HG03139 (cell line): ENCODE results near the gene DAAM1.

ENCODE experiments used
- ATAC-seq: cut with Tn5 transposase; IDR thresholded peaks from one replicate; pipeline ENCODE4 v1.9.1; 2021; ENCODE audit not compliant: unreplicated experiment

The DAAM1 gene

DNA sequence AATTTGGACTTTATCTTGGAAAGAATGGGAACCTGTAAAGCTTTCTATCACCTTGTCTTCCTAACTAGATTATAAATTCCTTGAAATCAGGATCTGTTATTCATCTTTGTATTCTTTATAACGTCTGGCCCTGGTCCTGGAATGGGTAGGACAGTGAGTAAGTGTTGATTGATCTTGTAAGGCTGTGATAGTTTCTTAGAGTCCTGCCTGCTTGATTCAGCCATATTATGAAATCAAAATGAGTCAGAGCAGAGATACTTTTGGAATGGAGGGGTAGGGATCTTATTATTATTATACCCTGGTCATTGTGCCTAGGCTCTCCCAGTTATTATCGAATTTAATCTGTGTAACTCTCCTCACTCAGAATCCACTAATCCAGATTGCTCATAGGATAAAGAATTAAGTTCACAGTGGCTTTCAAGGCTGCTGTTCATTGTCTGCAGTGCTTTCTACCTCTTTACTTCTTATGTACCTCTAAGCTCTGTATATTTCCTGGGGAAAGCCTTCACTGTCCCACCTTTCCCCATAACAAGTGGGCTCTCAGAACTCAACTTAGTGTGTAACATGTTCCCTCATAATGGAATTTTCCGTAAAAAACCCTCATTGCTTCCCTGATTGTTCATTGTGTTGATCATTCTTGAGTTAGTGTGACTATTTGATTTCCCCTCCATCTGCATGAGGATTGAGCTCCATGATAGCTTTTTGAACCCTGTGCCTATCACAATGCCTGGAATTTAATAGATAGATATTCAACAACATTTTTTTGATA lies 93.3 kb downstream of the DAAM1 start:
- no peak for ATAC-seq

DNA sequence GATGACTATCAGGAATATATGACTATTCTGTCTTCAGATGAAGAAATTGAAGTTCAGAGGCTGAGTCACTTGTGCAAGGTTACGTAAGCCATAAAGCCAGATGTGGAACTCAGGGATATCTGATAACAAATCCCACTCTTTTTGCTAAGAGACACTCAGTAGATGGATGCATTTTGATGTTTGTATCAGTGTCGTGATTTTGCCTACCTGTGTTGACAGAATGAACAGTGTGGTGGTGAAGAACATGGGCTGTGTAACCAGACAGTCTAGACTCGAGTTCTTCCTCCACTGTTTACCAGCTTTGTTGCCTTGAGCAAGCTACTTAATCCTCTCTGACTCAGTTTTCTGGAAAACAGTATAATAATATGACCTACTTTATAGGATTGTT lies 93.9 kb downstream of the DAAM1 start:
- ATAC-seq: no peak

GRCh38 chr14:59283361-59283760 lies 94.9 kb downstream of the DAAM1 start:
- ATAC-seq: no peak

GRCh38 chr14:59284059-59284458 lies 95.6 kb downstream of the DAAM1 start:
- no peak for ATAC-seq

DNA sequence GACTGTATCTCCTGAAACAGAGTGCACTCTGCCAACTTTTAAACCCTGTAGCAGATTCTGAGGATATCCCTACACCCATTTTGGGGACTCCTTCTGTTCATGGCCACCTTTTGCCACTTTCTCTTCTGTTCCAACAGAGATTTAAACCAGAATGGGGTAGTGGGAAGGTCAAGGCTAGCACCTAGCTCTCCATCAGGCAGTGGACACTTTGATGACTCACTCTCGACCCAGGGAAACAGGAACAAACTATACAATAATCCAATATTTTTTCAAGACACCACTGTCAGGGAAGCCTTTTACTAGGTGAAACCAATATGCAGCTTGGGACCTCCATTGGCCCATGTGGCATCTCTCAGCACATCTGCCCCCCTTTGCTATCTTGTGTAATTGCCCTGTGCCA lies 103.6 kb downstream of the DAAM1 start:
- no peak for ATAC-seq

DNA sequence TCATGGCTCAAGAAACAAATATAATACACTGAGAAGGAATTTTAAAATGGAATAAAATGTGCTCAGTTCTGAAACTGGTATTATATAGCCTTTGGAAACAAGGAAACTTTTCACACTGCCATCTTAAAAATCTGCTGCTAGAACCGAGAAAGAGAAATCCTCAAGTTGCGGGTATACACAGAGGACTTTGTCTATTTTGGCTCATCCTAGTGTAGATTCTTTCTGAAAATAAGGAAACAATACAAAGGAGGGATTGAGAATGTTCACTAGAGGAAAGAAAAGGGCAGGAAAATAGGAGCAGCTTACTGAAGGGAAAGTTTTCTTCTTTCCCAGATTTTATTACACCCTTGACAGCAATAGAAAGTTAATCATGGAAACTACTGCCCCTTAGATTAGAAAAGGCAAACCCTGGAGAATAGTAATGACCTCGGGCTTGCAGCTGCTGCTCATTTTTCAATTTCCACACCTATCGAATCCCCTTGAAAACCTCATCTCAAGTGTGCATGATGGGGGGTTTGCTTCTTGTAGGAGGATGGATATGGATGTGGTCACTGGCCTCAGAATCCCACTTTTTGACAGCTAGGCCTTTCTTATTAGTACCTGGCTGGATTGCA lies 104.6 kb downstream of the DAAM1 start:
- no peak for ATAC-seq

DNA sequence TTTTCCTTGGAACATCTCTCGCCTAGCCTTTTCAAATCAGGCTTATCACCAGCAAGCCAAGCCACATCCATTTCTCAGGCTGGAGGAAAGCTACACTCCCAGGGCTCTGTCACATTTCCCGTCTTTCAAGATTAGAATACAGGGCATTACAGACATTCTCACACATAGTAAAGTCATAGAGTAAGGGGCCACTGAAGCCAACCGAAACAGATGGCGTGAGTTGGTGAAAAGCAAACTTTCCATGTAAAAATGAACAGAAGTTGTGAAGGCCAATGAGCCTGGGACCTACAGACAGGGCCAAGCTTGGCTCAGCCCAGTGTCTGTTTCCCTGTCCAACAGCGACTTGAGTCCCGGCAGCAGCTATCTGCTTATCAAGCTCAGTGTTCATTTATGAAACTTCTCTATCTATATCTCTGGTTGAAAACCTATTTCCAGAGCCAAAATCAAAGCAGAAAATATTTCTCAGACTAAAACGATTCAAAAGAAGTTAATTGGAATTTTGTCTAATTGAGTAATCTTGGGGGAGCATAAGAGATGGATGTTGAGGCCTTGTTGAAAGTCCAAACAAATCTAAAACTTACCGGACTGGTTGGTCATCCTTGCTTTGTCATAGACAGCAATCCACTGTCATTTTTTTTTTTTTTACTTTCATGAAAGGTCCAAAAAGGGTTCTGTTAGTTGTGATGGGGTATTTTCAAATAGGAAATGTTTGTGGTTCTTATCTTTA lies 105.6 kb downstream of the DAAM1 start:
- no peak for ATAC-seq

- no peak for ATAC-seq
Measured at GRCh38 chr14:59294662-59294992, 106.2 kb downstream of the DAAM1 start.

DNA sequence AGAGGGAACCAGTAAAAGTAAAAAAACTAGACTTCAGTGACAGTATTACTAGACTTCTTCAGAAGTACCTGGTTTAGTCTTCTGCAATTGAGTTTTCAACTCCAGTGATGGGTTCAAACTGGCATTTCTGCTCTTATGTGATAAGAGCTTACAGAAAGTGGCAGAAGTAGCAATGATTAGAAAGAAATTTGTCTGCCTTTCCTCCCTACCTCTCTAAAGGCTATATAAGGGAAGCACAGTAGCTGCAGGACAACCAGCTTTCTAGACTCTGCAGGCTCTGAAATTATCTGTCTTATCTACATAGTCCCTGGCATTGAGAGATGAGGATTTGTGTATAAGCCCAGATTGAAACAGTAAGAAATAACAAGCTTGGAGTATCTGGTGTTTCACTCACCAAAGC lies 107.5 kb downstream of the DAAM1 start:
- ATAC-seq: no peak

GRCh38 chr14:59296508-59296907 lies 108.0 kb downstream of the DAAM1 start:
- ATAC-seq: no peak

- ATAC-seq: no peak
Measured at GRCh38 chr14:59297071-59297776, 108.8 kb downstream of the DAAM1 start.

- ATAC-seq: no peak
Measured at GRCh38 chr14:59299731-59300130, 111.3 kb downstream of the DAAM1 start.

- ATAC-seq: peak; percentile 75
Measured at GRCh38 chr14:59301354-59301753, 112.9 kb downstream of the DAAM1 start.

DNA sequence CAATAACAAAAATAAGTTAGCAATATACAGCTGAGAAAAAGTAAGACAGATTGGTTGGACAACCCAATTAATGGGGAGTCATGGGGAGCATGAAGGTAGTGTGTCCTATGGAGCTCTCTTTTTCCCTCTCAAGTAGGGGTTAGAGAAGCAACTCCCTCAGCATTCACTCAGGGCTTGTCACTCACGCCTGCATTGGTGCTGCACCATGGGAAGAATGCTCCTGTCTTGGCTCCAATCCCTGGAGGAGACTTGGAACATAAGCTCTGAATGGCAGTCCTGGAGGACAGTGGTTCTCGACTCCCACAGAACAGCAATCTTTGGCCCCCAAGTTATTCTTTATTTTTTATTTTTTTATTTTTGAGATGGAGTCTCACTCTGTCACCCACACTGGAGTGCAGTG lies 113.8 kb downstream of the DAAM1 start:
- ATAC-seq: no peak

DNA sequence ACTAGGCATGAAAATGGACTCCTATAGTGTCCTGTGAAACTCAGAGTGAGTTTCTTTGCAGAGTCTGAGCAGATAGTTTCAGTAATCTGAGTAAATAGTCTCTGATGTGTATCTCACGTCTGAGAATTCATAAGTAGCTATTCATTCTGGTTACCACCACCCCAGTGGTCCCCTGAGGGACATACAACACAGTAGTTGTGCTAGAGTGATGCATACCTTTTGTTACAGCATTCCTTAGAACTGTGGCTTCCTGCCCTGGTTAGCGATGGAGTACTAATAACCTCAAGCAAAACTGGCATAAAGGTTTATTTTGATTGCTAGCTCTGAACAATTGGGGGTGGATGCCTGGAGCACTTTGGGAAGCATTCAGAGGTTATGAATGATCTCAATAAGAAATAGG lies 114.7 kb downstream of the DAAM1 start:
- no peak for ATAC-seq

DNA sequence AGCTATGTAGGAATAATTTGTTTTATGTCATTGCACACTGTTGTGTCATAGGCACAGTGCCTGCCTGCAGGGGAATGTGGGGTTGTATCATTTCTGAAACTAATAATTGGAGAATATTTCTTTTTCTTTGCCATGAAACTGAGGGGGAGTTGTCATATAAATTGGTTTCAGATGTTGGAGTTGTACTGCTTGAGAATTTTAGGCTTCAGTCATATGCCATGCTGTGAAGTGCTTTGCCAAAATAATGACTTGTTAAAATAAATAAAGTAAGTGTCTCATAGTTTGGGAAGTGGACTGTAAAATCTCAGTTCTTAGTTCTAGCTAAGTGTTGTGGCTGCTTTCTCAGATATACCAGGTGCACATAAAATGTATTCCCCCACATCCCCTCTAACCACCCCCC lies 116.8 kb downstream of the DAAM1 start:
- ATAC-seq: no peak

DNA sequence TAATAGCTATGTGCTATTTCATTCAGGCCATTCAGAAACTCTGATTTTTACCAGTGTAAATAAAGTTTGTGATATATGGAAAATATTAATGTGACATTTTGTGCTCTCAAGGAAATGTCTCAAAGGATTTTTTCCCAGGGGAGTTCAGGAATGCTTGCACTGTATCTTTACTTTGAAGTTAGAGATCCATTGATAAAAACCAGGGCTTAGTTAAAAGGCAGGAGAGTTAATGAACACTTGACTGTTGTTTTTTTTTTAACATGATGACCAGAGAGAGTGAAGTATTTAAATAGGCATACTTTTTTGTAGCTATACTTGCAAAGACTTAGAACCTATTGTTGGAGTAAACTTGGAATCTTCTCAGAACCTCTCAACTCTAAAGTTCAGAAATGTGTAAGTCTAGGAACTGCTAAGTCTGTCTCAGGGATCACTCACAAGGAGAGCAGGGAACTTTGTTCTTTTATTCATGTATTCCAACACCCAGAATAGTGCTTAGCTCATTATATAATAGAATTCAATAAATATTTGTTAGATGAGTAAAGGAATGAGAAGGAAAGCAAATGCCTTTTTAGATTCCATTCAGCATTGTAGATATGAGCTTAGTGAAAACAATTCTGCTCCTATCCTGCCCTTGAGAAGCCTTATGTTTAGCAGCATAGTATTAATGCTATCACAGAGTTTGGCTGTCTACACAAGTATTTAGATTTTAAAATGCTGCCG lies 117.5 kb downstream of the DAAM1 start:
- no peak for ATAC-seq

DNA sequence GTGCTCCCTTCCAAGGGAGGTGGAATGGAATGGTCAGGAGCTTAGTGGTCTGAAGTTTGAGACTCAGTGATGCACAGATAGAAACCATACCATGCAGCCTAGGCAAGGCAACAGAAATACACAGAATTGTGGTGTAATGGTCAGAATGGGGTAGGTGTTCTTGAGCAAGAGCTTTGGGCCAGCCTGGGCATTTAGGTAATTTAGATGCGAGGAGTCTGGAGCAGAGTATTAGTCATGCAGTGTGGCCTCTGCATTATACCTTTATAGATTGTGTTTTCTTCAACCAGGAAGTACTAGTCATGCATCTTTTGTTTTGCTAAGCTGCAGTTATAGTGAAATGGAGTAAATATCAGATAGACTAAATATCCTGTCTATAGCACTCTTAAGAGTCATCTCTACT lies 118.3 kb downstream of the DAAM1 start:
- no peak for ATAC-seq

- ATAC-seq: no peak
Measured at GRCh38 chr14:59308086-59308485, 119.6 kb downstream of the DAAM1 start.

DNA sequence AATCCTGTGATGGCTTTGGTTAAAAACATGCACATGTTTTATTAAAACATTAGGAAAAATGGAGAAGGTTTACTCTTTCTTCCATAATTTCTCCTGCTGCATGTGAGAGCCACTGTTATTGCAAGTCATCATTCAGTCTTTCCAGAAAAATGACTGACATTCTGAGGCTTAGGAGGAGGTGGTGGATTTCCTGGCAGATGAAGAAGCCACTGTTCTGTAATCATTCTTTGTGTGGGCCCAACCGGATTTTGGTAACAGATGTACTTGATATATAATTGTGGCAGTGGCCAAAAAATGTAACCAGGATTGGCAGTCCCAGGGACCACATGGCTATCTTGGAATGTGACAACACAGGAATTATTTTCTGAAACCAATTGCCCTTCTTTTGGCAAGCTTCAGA lies 120.2 kb downstream of the DAAM1 start:
- no peak for ATAC-seq

DNA sequence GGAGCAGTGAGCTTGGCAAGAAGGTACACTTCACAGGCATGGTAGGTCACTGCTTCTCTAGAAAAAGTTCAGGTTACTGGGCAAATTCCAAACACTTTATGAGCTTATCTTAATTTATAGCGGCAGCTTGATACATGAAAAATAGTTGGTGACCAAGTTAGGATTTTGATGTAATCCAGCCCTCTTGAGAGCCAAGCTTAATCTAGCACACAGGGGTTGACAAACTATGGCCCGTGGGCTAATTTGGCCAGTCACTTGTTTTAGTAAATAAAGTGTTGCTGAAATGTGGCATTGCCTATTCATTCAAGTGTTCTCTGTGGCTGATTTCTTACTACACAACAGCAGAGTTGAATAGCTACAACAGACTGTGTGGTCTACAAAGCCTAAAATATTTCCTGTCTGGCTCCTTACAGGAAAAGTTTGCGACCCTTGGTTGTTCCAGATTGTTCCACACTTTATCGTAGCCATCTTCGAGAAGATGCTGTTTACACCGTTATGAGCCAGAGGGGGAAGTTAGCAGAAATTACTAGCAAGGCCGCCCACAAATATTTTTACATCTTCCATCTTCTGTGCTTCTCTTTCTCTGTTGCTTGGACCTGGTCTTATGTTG lies 120.9 kb downstream of the DAAM1 start:
- ATAC-seq: no peak
